ENCODE measurements around the gene HAO1.

HAO1 gene

GRCh38 chr20:7933346-7933745 is 6.9 kb downstream of the HAO1 start:
- FAIRE-seq = no peak
- DNase-seq (ENCODE audit: extremely low spot score, insufficient read length, low read depth) = no peak

DNA sequence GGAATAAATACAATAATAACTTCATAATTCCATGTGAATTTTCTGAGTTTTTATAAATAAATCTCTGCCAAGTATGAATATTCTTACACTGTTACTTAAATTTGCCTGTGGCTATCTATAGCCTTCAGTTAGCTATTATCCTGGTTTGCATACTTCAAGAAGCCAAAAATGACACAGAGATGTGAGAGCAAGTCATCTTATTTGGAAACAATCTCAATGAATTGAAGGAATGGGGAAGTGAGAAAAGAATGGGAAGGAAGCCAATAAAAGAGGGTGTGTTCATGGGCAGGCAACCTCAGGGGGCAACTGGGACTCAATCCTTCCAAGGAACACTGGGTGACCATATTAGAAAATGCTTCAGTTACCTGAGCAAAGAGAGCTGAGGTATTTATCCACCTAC is 9.9 kb downstream of the HAO1 start:
- FAIRE-seq (no peak), DNase-seq (ENCODE audit: extremely low spot score, insufficient read length, low read depth) (no peak)

- FAIRE-seq = no peak
- DNase-seq (ENCODE audit: extremely low spot score, insufficient read length, low read depth) = no peak
Observed at GRCh38 chr20:7926767-7927166, 13.5 kb downstream of the HAO1 start.

GRCh38 chr20:7926323-7926722 is 13.9 kb downstream of the HAO1 start:
- FAIRE-seq (no peak), DNase-seq (ENCODE audit: extremely low spot score, insufficient read length, low read depth) (no peak)

- DNase-seq (ENCODE audit: extremely low spot score, insufficient read length, low read depth) (no peak), FAIRE-seq (no peak)
Observed at GRCh38 chr20:7924692-7925091, 15.6 kb downstream of the HAO1 start.

DNA sequence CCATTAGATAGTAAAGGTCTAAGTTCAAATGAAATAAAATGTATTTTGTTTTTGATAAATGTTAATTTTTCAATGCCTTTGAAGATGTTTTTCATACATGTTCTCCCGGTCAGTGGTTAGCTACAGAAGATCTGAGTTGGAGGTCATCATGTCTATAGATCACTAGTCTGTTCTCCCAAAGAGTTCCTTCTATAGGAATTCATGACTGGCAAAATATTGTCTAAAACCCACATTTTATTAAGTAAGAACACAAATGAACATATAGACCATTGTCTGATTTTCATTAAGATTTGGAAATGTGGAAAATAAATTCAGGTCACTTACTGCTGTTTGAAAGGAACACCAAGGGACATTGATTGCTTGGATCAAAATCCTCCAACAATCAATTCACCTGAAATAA is 23.6 kb downstream of the HAO1 start:
- no peak for FAIRE-seq
- no peak for DNase-seq (ENCODE audit: extremely low spot score, insufficient read length, low read depth)

- no peak for DNase-seq (ENCODE audit: extremely low spot score, insufficient read length, low read depth)
Observed at GRCh38 chr20:7912551-7912950, 27.7 kb downstream of the HAO1 start.

DNA sequence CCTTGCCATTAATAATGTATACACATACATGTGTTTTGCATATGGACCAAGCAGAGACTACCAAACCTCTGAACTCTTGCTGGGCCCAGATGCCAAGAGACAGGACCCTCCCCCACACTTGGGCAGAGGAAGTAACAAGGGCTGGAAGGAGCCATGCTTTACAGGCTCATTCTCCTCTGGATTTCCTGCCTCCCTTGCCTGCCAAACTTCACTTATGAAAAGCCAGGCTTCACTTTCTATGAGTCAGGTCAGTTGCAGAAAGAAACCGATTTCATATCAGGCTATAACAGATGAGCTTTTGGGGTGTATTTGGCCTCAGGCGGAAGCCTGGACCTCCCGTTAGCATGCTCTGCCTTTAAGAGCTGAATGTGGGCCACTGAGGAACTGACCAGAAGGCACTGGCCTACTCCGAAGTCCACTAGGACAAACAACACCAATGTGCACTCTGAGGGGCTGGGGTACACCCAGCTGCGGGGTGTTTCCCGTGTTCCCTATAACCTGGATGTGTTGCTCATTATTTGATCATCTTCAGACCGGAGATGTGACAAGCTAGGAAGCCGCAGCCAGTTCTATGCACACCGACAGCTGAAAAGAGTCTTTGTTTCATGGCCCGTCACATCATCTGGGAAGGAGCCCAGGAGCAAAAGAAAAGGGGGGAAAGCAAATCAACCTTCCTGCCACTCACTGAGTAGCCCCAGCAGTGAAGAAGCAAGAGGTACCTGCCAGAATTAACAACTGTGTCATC is 28.5 kb downstream of the HAO1 start:
- FAIRE-seq (no peak), DNase-seq (ENCODE audit: extremely low spot score, insufficient read length, low read depth) (no peak)

More at GRCh38 chr20:7912551-7912950, 27.7 kb downstream of the HAO1 start:
- FAIRE-seq = no peak

DNA sequence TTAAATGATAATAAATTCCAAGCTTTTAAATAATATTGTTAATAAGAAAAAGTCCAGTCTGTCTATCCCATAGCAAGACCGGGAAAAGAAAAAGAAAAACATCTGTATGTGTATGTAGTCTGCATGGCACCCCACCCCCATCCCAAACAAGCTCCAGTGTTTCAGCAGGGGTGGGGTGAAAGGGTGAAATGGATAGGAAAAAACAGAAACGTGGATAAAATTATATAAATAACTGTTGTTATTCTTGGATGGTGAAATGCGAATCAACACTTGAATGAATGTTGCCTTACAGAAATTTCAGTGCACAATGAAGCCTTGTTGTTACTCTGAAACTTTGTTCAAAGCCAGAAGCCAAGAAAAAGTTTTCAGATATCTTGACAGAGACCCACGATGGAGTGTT is 31.4 kb downstream of the HAO1 start:
- FAIRE-seq = no peak
- no peak for DNase-seq (ENCODE audit: extremely low spot score, insufficient read length, low read depth)

DNA sequence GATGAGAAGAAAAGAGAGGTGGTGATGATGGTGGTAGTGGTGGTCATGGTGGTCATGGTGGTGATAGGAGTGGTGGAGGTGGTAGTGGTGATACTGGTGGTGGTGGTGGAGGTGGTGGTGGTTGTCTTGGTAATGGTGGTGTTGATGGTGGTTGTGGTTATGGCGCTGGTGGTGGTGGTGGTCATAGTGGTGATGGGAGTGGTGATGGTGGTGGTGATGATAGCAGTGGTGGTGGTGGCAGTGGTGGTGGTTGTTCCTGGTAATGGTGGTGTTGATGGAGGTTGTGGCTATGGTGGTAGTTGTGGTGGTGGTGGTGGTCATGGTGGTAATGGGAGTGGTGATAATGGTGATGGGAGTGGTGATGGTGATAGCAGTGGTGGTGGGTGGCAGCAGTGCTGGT is 36.8 kb downstream of the HAO1 start:
- DNase-seq (ENCODE audit: extremely low spot score, insufficient read length, low read depth) = no peak
- no peak for FAIRE-seq

- FAIRE-seq (no peak), DNase-seq (ENCODE audit: extremely low spot score, insufficient read length, low read depth) (no peak)
Observed at GRCh38 chr20:7902879-7903278, 37.4 kb downstream of the HAO1 start.

DNA sequence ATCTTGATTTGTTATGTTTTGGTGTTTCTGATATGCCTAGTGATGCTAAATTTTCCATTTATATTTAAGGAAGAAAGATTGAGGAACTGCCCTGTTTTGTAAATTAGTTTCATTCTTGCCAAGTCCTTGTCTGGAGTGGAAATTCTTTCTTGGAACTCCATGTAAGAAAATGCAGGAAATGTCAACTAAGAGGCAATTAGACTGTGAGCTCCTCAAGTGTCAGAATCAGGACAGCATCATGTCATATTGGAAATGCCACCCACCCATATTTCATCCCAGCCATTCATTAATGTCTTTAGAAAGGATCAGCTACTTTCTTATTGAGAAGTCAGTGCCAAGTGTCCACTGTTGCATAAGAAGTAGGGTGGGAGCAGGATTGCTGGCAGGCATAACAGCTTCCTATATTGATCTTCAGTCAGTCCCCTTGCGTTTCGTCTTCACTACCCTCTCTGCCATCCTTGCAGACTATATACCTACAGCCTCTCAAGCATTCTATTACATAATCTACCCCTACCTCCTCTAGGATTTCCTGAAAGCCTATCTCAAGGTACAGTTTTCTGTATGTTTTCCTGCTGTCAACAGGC is 42.4 kb downstream of the HAO1 start:
- DNase-seq (ENCODE audit: extremely low spot score, insufficient read length, low read depth) (no peak), FAIRE-seq (no peak)

DNA sequence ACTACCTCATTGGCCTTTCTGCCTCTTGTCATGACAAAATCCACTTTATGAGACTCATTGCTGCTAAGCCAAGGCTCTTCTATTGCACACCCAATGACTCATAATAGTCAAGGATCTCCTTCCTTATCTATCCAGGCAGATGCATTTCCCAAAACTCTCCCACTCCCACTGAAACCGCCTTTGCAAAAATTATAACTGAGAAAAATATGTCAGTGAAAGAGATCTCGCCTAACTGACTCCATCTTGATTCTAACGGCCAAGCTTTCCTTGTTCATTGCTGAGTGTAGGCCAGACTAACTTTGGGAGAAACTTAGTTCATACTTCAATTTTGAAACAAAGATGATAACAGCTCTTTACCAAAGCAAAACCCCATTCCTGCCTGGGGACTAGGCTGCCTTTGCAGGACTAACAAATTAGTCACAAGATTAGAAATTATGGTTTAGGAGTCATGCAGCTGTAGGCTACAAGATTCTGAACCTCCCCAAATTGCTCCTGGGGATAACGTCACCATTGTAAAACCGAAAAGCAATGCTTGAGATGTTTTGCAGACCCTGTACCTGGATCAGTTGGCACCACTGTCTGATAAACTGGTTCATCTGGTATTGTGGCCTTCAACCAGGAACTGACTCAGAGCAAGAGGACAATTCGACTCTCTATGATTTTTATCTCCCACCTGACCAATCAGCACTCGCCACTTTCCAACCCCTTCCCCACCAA is 47.1 kb downstream of the HAO1 start:
- DNase-seq (ENCODE audit: extremely low spot score, insufficient read length, low read depth) (no peak), FAIRE-seq (no peak)

- FAIRE-seq = no peak
Observed at GRCh38 chr20:7891705-7892104, 48.6 kb downstream of the HAO1 start.

DNA sequence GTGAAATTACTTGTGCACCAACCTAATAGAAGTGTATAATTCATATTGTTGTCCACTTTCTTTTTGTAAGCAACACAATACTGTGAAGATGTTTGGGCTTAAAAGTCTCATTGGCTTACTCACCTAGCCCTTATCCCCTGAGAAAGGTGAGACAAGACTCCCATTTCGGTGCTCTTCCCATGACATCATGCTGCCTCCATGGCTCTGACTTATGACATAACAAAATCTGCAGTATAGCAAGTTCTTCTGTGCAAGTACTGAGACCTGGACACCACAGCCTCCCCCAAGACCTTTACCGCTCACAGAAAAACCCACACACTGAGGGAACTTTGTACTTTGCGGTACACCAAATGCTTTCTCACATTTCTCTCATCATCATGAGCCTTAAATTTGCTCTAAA is 50.5 kb downstream of the HAO1 start:
- no peak for FAIRE-seq
- no peak for DNase-seq (ENCODE audit: extremely low spot score, insufficient read length, low read depth)

More at GRCh38 chr20:7891705-7892104, 48.6 kb downstream of the HAO1 start:
- DNase-seq (ENCODE audit: extremely low spot score, insufficient read length, low read depth) = no peak

DNA sequence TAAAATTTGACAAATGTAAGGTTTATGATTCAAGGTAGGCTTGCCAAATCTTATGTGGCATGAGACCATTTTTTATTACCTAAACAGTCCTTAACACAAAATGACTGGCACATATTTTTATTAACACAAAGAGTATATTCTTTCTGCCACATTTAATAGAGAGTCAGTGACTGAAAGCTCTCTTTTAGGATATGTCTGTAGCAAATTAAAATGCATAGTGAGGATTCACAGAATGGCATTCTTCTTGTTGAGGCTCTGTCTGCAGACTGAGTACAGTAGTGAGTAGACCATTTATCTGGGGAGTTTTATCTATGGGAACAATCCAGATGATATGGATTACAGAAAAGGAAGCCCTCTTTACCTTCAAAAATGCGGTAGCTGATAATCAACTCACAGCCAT is 56.5 kb downstream of the HAO1 start:
- no peak for DNase-seq (ENCODE audit: extremely low spot score, insufficient read length, low read depth)
- no peak for FAIRE-seq

DNA sequence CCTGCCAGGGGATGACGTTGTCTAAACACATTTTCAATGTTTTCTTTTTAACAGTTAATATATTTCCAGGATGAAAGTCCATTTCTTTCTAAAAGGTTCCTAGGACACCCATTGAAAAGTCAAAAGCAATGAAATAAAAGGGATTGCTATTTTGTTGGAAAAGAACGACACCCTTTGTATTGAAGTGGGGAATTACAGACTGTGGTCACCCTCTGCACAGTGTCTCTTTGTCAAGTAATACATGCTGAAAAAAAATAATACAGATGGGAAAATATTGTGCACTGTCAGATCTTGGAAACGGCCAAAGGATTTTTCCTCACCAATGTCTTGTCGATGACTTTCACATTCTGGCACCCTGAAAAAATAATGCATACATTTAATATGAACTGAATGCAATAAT is 56.9 kb downstream of the HAO1 start:
- DNase-seq (ENCODE audit: extremely low spot score, insufficient read length, low read depth) = no peak
- FAIRE-seq = no peak

DNA sequence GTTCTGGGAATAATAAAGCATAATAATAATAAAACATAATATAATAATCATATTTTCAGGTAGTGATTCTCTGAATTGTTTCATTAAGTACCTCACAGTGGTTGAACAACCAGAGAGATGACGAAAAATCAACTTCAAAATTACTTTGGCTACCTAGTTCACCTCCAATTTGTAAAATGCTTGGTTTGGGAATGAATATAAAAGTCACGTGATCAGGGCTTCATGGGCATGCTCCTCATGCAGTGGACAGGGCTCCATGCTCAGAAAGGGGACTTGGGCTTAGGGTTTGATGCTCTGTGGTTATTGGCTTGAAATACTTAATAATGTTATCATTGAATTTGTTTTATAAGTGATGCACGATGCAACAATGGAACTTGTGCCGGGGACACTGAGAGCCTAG is 58.2 kb downstream of the HAO1 start:
- DNase-seq (ENCODE audit: extremely low spot score, insufficient read length, low read depth) (no peak), FAIRE-seq (no peak)

DNA sequence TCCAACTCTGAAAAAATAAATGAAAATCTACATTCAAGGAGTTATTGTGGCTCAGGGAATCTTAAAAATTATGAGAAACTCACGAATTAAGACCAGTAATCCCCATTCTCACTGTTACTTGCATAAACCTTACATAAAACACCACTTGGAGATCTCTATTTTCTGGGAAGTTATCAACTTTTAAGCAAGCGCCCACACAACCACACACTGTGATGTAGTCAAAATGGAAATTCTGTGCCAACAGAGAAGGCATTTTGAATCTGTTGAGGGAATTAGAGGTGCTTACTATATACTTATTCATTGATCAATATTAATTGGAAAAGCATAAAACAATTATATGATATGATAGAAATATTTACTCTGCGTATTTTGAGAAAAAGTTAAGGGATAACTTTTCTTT is 58.7 kb downstream of the HAO1 start:
- FAIRE-seq = no peak
- DNase-seq (ENCODE audit: extremely low spot score, insufficient read length, low read depth) = no peak

GRCh38 chr20:7879883-7880282 is 60.4 kb downstream of the HAO1 start:
- DNase-seq (ENCODE audit: extremely low spot score, insufficient read length, low read depth) (no peak), FAIRE-seq (no peak)

GRCh38 chr20:7868108-7868507 is 72.2 kb downstream of the HAO1 start:
- FAIRE-seq (no peak), DNase-seq (ENCODE audit: extremely low spot score, insufficient read length, low read depth) (no peak)

All from GM18507 (cell line).